ENCODE results near the gene STK32C.
"Not testable (repeated sequence)": the region's sequence is repeated elsewhere in the genome, so short reads cannot be mapped to it uniquely, and the experiment has no call there.

The STK32C gene

GRCh38 chr10:132166216-132166950 lies 141.4 kb downstream of the STK32C start:
- DNase-seq (ENCODE audit: low read depth): no peak

DNA sequence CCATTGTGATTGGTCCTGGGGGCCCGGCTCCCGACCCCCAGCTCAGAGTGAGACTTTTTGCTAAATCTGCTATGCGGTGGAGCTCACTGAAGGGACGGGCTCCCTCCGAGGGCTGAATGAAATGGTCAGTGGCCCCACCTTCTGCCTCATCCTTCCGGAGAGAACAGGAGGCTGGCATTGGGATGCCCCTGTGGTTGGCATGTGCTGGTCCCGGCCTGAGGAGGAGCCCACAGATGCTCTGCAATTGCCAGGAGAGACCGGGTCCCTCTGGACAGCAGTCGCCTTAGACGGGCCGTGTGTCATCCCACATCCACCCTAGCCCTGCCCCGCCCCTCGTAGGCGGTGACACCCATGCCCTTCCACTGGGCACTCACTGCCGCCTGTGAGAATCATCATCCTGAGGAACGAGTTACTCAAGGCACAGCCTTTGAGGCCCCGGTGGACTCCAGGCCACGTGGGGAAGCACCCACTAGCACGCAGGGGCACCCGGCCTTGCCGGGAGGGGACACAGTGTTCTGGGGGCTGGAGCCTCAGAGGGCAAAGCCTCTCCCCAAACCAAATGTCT lies 142.3 kb downstream of the STK32C start:
- DNase-seq (ENCODE audit: low read depth): no peak

DNA sequence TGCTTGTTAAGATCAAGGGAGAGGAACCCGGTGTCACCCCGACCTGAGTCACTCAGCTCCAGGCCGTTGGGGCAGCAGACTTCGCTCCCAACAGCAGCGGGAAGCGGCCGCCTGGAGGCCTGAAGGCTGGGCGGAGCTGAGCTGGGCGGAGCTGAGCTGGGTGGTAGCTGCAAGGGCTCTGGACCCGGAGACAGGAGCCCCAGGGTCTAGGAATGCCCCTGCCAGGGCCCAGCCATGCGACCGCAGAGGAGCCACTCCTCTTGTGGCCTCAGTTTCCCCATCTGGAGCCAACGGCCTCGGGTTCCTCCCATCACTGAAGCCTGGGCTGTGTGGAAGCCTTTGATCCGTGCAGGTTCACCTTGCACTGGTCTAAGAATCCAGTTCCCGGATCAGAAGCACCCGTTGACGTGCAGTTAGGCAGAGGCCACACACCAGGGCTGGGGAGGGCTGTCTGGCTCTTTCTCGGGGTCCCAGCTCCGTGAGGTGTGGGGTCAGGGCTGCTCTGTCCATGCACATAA lies 142.9 kb downstream of the STK32C start:
- DNase-seq (ENCODE audit: low read depth): no peak

DNA sequence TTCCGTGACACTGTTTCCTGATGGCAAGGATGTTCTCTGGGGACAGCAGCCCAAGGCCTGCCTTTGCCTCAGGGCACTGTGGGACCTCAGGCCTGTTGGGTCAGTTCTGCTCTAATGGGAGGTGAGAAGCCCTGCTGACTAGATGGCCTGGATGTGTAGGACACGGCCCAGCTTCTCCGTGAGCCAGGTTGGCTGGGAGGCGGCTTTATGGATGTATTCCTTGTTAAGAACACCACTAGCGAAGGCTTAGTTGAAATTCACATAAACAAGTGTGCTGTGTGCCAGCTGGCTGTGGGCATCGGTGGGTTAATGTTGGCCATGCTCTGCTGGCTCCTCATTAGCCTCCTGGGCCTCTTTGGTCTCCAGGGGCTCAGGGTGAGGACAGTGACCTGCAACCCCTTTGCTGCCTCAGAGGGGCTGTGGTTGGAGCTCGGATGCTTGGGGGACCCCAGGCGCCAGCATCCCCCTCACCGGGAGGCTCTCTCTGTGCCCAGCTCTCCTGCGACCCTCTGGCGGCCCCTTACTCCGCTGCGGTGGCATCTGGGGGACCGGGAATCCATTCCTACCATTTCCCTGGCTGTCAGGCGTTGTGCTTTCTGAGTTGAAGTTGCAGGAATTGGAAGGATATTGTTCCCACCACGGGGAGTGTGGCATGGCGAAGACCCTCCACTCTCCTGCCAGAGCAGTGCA lies 143.8 kb downstream of the STK32C start:
- DNase-seq (ENCODE audit: low read depth): no peak

DNA sequence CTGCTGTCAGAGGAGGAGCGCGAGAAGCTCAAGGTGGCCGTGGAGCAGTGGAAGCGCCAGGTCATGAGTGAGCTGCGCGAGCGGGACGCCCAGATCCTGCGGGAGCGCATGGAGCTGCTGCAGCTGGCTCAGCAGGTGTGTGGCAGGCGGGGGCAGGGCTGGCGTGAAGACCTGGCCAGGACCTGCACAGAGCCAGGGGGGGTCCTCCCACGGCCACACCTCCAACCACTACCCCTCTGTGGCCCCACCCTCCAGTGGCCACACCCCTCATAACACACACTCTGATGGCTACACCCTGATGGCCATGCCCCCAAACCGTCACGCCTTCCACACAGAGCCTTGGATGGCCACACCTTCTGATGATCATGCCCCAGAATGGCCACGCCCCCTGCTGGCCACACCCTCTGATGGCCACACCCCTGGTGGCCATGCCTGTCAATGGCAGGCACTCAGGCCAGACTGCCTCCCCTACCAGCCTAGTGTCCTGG lies 144.4 kb downstream of the STK32C start:
- no peak for DNase-seq (ENCODE audit: low read depth)

GRCh38 chr10:132162590-132163277 lies 145.0 kb downstream of the STK32C start:
- DNase-seq (ENCODE audit: low read depth): no peak

GRCh38 chr10:132162021-132162531 lies 145.7 kb downstream of the STK32C start:
- no peak for DNase-seq (ENCODE audit: low read depth)

DNA sequence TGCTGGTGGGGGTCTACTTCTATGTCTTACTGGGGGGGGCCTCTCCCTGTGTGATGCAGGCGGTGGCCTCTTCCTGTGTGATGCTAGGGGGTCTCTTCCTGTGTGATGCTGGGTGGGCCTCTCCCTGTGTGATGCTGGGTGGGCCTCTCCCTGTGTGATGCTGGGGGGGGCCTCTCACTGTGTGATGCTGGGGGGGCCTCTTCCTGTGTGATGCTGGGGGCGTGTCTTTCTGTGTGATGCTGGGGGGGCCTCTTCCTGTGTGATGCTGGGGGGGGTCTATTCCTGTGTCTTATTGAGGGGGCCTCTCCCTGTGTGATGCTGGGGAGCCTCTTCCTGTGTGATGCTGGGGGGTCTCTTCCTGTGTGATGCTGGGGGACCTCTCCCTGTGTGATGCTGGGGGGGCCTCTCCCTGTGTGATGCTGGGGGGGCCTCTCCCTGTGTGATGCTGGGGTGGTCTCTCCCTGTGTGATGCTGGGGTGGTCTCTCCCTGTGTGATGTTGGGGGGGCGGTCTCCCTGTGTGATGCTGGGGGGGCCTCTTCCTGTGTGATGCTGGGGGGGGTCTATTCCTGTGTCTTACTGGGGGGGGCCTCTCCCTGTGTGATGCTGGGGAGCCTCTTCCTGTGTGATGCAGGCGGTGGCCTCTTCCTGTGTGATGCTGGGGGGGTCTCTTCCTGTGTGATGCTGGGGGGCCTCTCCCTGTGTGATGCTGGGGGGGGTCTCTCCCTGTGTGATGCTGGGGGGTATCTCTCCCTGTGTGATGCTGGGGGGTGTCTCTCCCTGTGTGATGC lies 146.7 kb downstream of the STK32C start:
- DNase-seq (ENCODE audit: low read depth): not testable (repeated sequence)

DNA sequence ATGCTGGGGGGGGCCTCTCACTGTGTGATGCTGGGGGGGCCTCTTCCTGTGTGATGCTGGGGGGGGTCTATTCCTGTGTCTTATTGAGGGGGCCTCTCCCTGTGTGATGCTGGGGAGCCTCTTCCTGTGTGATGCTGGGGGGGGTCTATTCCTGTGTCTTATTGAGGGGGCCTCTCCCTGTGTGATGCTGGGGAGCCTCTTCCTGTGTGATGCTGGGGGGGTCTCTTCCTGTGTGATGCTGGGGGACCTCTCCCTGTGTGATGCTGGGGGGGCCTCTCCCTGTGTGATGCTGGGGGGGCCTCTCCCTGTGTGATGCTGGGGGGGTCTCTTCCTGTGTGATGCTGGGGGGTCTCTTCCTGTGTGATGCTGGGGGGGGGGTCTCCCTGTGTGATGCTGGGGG lies 147.5 kb downstream of the STK32C start:
- not testable (repeated sequence) for DNase-seq (ENCODE audit: low read depth)

- not testable (repeated sequence) for DNase-seq (ENCODE audit: low read depth)
These were observed 148.2 kb downstream of the STK32C start for GRCh38 chr10:132159302-132160230.

GRCh38 chr10:132158823-132159222 lies 148.9 kb downstream of the STK32C start:
- no peak for DNase-seq (ENCODE audit: low read depth)

GRCh38 chr10:132158122-132158741 lies 149.5 kb downstream of the STK32C start:
- DNase-seq (ENCODE audit: low read depth): no peak
